Natural killer cell (primary cell): ENCODE measurements around the gene ADGRV1. TPM values are rescaled to one million over a fixed set of nuclear protein-coding genes. Genes with fewer than 3 reads are reported as not detected.

Experiments used
- ATAC-seq, 3 donors: fragments of 150-1000 bp in 2 of 3; fragments of 200-7000 bp in 1 of 3; cut with Tn5 transposase; 1 replicate in 1 of 3; 2 replicates in 2 of 3; pipeline ENCODE4 v1.10.0; 2021; ENCODE audit warnings: mild to moderate bottlenecking in 2 of 3, moderate library complexity in 2 of 3
- DNase-seq, 2 donors: peaks; one replicate each; pipeline versions ENCODE4 v3.0.0 to v3.0.0-alpha.2; 2013 to 2021; ENCODE audit warnings: mixed read lengths in 1 of 2
- H3K27ac ChIP-seq: one replicate; pipeline ENCODE4 v1.5.1; 2013; ENCODE audit warnings: mild to moderate bottlenecking, low read length
- H3K27me3 ChIP-seq: one replicate; pipeline ENCODE4 v1.6.1; 2013; ENCODE audit warnings: low read length; ENCODE audit not compliant: control insufficient read depth, insufficient read depth
- H3K36me3 ChIP-seq: one replicate; pipeline ENCODE4 v1.6.1; 2013; ENCODE audit warnings: low read length; ENCODE audit not compliant: control insufficient read depth, insufficient read depth
- H3K4me1 ChIP-seq: one replicate; pipeline ENCODE4 v1.6.1; 2013; ENCODE audit warnings: low read length; ENCODE audit not compliant: control insufficient read depth, insufficient read depth
- H3K4me3 ChIP-seq: one replicate; pipeline ENCODE4 v1.5.1; 2013; ENCODE audit warnings: low read length
- H3K9me3 ChIP-seq: one replicate; pipeline ENCODE4 v1.6.1; 2013; ENCODE audit warnings: low read length; ENCODE audit not compliant: control insufficient read depth, insufficient read depth
- H3K27ac Mint-ChIP-seq, 2 donors: one replicate each; pipeline ENCODE4 v1.8.0; 2022; ENCODE audit warnings: mild to moderate bottlenecking in 2 of 2, mixed read lengths in 2 of 2, moderate library complexity in 1 of 2
- H3K27me3 Mint-ChIP-seq, 2 donors: one replicate each; pipeline ENCODE4 v1.8.0; 2022; ENCODE audit warnings: low read depth in 2 of 2, mixed read lengths in 2 of 2
- H3K36me3 Mint-ChIP-seq: one replicate; pipeline ENCODE4 v1.8.0; 2022; ENCODE audit warnings: mixed read lengths
- H3K4me1 Mint-ChIP-seq, 2 donors: one replicate each; pipeline ENCODE4 v1.8.0; 2022; ENCODE audit warnings: mixed read lengths in 2 of 2
- H3K4me3 Mint-ChIP-seq: one replicate; pipeline ENCODE4 v1.8.0; 2022; ENCODE audit warnings: mild to moderate bottlenecking, moderate library complexity, mixed read lengths
- H3K9me3 Mint-ChIP-seq, 2 donors: one replicate each; pipeline ENCODE4 v1.8.0; 2022; ENCODE audit warnings: mixed read lengths in 2 of 2
- WGBS: methylation state at CpG from one replicate; pipeline ENCODE4 v1.1.7; 2013; ENCODE audit warnings: missing lambda C conversion rate; ENCODE audit not compliant: insufficient coverage; 5-methylcytosine and 5-hydroxymethylcytosine counted together
- intact Hi-C: fragments of 100-400 bp; cut with micrococcal nuclease; formaldehyde crosslinking; loops from one replicate; pipeline ENCODE4 v1.14.2; 2022
- total RNA-seq, 4 donors: library from RNA; stranded (reverse); fragments of 120-200 nt in 1 of 4; gene quantifications; one replicate each; pipeline versions ENCODE4 v1.2.3 to v1.2.4, GENCODE V29; 2013 to 2022
- TF ChIP-seq, protein P1 (sequence below): fragments of 200-600 bp; IDR thresholded peaks from one replicate; pipeline ENCODE4 v1.8.0; 2022; ENCODE audit warnings: antibody characterized with exemption

Gene ADGRV1
- total RNA-seq, 3 donors from 2014 or later (not counting 1 experiment from before 2014, with no cell fraction given) = 0.50 to 0.71 TPM; not detected in 1

DNA sequence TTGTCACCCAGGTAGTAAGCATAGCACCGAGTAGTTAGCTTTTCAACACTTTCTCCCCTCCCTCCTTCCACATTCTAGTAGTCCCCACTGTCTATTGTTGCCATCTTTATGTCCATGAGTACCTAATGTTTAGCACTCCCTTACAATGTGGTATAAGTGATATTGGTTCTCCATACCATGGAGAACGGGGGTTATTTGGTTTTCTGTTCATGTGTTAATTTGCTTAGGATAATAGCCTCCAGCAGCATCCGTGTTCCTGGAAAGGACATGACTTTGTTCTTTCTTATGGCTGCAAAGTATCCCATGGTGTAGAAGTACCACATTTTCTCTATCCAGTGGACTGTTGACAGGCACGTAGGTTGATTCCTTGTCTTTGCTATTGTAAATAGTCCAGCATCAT is 353.9 kb downstream of the ADGRV1 start:
- DNase-seq = no peak
- Histone ChIP-seq H3K4me1 (no peaks in the 10 kb centered on the region), H3K27me3 (peaks cover 4% of the 10 kb centered on the region), H3K9me3 (no peaks in the 10 kb centered on the region), H3K36me3 (no peaks in the 10 kb centered on the region), H3K4me3 (no peak overlapping the region), H3K27ac (no peak overlapping the region)
- TF ChIP-seq, protein P1, sequence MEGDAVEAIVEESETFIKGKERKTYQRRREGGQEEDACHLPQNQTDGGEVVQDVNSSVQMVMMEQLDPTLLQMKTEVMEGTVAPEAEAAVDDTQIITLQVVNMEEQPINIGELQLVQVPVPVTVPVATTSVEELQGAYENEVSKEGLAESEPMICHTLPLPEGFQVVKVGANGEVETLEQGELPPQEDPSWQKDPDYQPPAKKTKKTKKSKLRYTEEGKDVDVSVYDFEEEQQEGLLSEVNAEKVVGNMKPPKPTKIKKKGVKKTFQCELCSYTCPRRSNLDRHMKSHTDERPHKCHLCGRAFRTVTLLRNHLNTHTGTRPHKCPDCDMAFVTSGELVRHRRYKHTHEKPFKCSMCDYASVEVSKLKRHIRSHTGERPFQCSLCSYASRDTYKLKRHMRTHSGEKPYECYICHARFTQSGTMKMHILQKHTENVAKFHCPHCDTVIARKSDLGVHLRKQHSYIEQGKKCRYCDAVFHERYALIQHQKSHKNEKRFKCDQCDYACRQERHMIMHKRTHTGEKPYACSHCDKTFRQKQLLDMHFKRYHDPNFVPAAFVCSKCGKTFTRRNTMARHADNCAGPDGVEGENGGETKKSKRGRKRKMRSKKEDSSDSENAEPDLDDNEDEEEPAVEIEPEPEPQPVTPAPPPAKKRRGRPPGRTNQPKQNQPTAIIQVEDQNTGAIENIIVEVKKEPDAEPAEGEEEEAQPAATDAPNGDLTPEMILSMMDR = no peak
- 86% methylated on average over 4 of the region's 4 CpGs for WGBS
- Mint-ChIP-seq H3K36me3 (no peaks in the 10 kb centered on the region), H3K9me3 (no peaks in the 10 kb centered on the region), H3K4me1 (no peaks in the 10 kb centered on the region), H3K27ac (no peak overlapping the region), H3K27me3 (peaks cover 8 to 10% of the 10 kb centered on the region in 2 donors), H3K4me3 (no peak overlapping the region)
- no peak for ATAC-seq
- intact Hi-C loops = no loop called here

DNA sequence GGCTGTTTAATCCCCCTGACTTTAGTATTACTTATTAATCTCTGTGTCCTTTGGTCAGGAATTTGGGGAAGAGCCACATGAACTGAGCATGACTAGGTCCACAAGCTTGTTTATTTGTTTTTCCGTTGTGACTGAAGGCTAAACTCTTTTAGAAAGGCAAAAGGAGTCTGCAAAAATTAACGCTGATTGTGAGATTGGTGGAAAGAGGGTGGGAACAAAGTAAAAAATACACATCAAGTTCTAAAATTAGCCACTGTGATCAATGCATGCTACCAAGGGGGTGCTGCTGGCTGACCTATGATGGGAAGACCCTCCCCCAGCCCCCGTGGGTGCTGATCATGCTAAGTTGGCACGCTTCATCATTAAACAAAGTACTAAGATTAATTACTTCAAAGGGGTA is 356.8 kb downstream of the ADGRV1 start:
- H3K27ac Mint-ChIP-seq = no peak overlapping the region
- DNase-seq (no peak), ATAC-seq (no peak)
- Histone ChIP-seq H3K36me3 (no peaks in the 10 kb centered on the region), H3K9me3 (no peaks in the 10 kb centered on the region), H3K4me1 (no peaks in the 10 kb centered on the region), H3K27me3 (peaks cover 3% of the 10 kb centered on the region), H3K4me3 (no peak overlapping the region), H3K27ac (no peak overlapping the region)
- intact Hi-C loops = no loop called here
- H3K27me3 Mint-ChIP-seq = peaks cover 5 to 19% of the 10 kb centered on the region in 2 donors
- H3K9me3 Mint-ChIP-seq = no peaks in the 10 kb centered on the region
- 94% methylated on average over 2 of the region's 4 CpGs for WGBS
- no peaks in the 10 kb centered on the region for H3K36me3 Mint-ChIP-seq
- H3K4me3 Mint-ChIP-seq = no peak overlapping the region
- no peaks in the 10 kb centered on the region for H3K4me1 Mint-ChIP-seq
- TF ChIP-seq, protein P1 = no peak

- H3K36me3 Mint-ChIP-seq = no peaks in the 10 kb centered on the region
- H3K9me3 Mint-ChIP-seq = no peaks in the 10 kb centered on the region
- TF ChIP-seq, protein P1 = no peak
- Histone ChIP-seq H3K4me1 (no peaks in the 10 kb centered on the region), H3K9me3 (no peaks in the 10 kb centered on the region), H3K27me3 (peaks cover 3% of the 10 kb centered on the region), H3K27ac (no peak overlapping the region), H3K36me3 (no peaks in the 10 kb centered on the region), H3K4me3 (no peak overlapping the region)
- DNase-seq = no peak
- intact Hi-C loops = no loop called here
- H3K4me3 Mint-ChIP-seq = no peak overlapping the region
- WGBS = 64% methylated on average over 2 of the region's 3 CpGs
- no peak overlapping the region for H3K27ac Mint-ChIP-seq
- ATAC-seq = no peak
- H3K4me1 Mint-ChIP-seq = no peaks in the 10 kb centered on the region
- H3K27me3 Mint-ChIP-seq = peaks cover 5 to 19% of the 10 kb centered on the region in 2 donors
These were observed 358.6 kb downstream of the ADGRV1 start for GRCh38 chr5:90916947-90917800.
